ENCODE data around the gene UBE2D2.
"Not testable (repeated sequence)": the region's sequence is repeated elsewhere in the genome, so short reads cannot be mapped to it uniquely, and the experiment has no call there.

UBE2D2 gene

GRCh38 chr5:139525586-139526308 is 35.4 kb upstream of the UBE2D2 start:
- not testable (repeated sequence) for H3K9me3 ChIP-seq (ENCODE audit: insufficient read depth, low read depth, low read length); H3K36me3 ChIP-seq (ENCODE audit: insufficient read depth, low read depth, low read length); H3K27me3 ChIP-seq (ENCODE audit: insufficient read depth, low read length); H3K27ac ChIP-seq (ENCODE audit: low read length)
- H3K4me1 ChIP-seq (ENCODE audit: insufficient read depth, low read length) = peaks cover 38% of the 10 kb centered on the region; the same call in 1 of the 2 replicates
- H3K9ac ChIP-seq (ENCODE audit: low read depth, low read length) = peak overlapping the region; percentile 29; the same call in 1 of the 2 replicates
- H3K4me3 ChIP-seq (ENCODE audit: low read length) = peak overlapping the region; percentile 9; the same call in 1 of the 2 replicates

GRCh38 chr5:139526309-139527089 is 34.6 kb upstream of the UBE2D2 start:
- H3K9ac ChIP-seq (ENCODE audit: low read depth, low read length); H3K27ac ChIP-seq (ENCODE audit: low read length): not testable (repeated sequence)
- peaks cover 38% of the 10 kb centered on the region; the same call in 1 of the 2 replicates for H3K4me1 ChIP-seq (ENCODE audit: insufficient read depth, low read length)

GRCh38 chr5:139527090-139527470 is 34.1 kb upstream of the UBE2D2 start:
- not testable (repeated sequence) for H3K36me3 ChIP-seq (ENCODE audit: insufficient read depth, low read depth, low read length); H3K27ac ChIP-seq (ENCODE audit: low read length); H3K9ac ChIP-seq (ENCODE audit: low read depth, low read length); H3K27me3 ChIP-seq (ENCODE audit: insufficient read depth, low read length); H3K9me3 ChIP-seq (ENCODE audit: insufficient read depth, low read depth, low read length)
- peak overlapping the region; percentile 33; the same call in 1 of the 2 replicates for H3K4me3 ChIP-seq (ENCODE audit: low read length)
- H3K4me1 ChIP-seq (ENCODE audit: insufficient read depth, low read length) = peaks cover 38% of the 10 kb centered on the region; the same call in 1 of the 2 replicates

More at GRCh38 chr5:139526309-139527089, 34.6 kb upstream of the UBE2D2 start:
- not testable (repeated sequence) for H3K27me3 ChIP-seq (ENCODE audit: insufficient read depth, low read length); H3K9me3 ChIP-seq (ENCODE audit: insufficient read depth, low read depth, low read length); H3K36me3 ChIP-seq (ENCODE audit: insufficient read depth, low read depth, low read length)
- H3K4me3 ChIP-seq (ENCODE audit: low read length) = peak overlapping the region; percentile 33; the same call in 1 of the 2 replicates

GRCh38 chr5:139527896-139528467 is 33.2 kb upstream of the UBE2D2 start:
- H3K4me1 ChIP-seq (ENCODE audit: insufficient read depth, low read length) = peaks cover 38% of the 10 kb centered on the region; the same call in 1 of the 2 replicates
- not testable (repeated sequence) for H3K9me3 ChIP-seq (ENCODE audit: insufficient read depth, low read depth, low read length); H3K4me3 ChIP-seq (ENCODE audit: low read length); H3K27me3 ChIP-seq (ENCODE audit: insufficient read depth, low read length); H3K9ac ChIP-seq (ENCODE audit: low read depth, low read length); H3K27ac ChIP-seq (ENCODE audit: low read length); H3K36me3 ChIP-seq (ENCODE audit: insufficient read depth, low read depth, low read length)

- H3K27ac ChIP-seq (ENCODE audit: low read length); H3K4me3 ChIP-seq (ENCODE audit: low read length); H3K9me3 ChIP-seq (ENCODE audit: insufficient read depth, low read depth, low read length); H3K27me3 ChIP-seq (ENCODE audit: insufficient read depth, low read length); H3K9ac ChIP-seq (ENCODE audit: low read depth, low read length); H3K36me3 ChIP-seq (ENCODE audit: insufficient read depth, low read depth, low read length): not testable (repeated sequence)
- peaks cover 34% of the 10 kb centered on the region; the same call in 1 of the 2 replicates for H3K4me1 ChIP-seq (ENCODE audit: insufficient read depth, low read length)
Measured at GRCh38 chr5:139528695-139529094, 32.4 kb upstream of the UBE2D2 start.

- not testable (repeated sequence) for H3K27me3 ChIP-seq (ENCODE audit: insufficient read depth, low read length); H3K27ac ChIP-seq (ENCODE audit: low read length); H3K9ac ChIP-seq (ENCODE audit: low read depth, low read length); H3K4me3 ChIP-seq (ENCODE audit: low read length); H3K36me3 ChIP-seq (ENCODE audit: insufficient read depth, low read depth, low read length); H3K9me3 ChIP-seq (ENCODE audit: insufficient read depth, low read depth, low read length)
- H3K4me1 ChIP-seq (ENCODE audit: insufficient read depth, low read length) = peaks cover 27% of the 10 kb centered on the region; the same call in 1 of the 2 replicates
Measured at GRCh38 chr5:139530079-139530478, 31.1 kb upstream of the UBE2D2 start.

GRCh38 chr5:139531772-139532169 is 29.4 kb upstream of the UBE2D2 start:
- H3K9me3 ChIP-seq (ENCODE audit: insufficient read depth, low read depth, low read length) = no peaks in the 10 kb centered on the region
- no peaks in the 10 kb centered on the region for H3K27me3 ChIP-seq (ENCODE audit: insufficient read depth, low read length)
- no peak overlapping the region for H3K27ac ChIP-seq (ENCODE audit: low read length)
- H3K4me3 ChIP-seq (ENCODE audit: low read length) = no peak overlapping the region
- peaks cover 13% of the 10 kb centered on the region; the same call in 1 of the 2 replicates for H3K4me1 ChIP-seq (ENCODE audit: insufficient read depth, low read length)
- H3K36me3 ChIP-seq (ENCODE audit: insufficient read depth, low read depth, low read length) = no peaks in the 10 kb centered on the region
- H3K9ac ChIP-seq (ENCODE audit: low read depth, low read length) = no peak overlapping the region

- no peaks in the 10 kb centered on the region for H3K27me3 ChIP-seq (ENCODE audit: insufficient read depth, low read length)
- H3K9ac ChIP-seq (ENCODE audit: low read depth, low read length) = peak overlapping the region; percentile 52; the same call in 1 of the 2 replicates
- no peaks in the 10 kb centered on the region for H3K36me3 ChIP-seq (ENCODE audit: insufficient read depth, low read depth, low read length)
- H3K9me3 ChIP-seq (ENCODE audit: insufficient read depth, low read depth, low read length) = no peaks in the 10 kb centered on the region
- peaks cover 9% of the 10 kb centered on the region; the same call in 1 of the 2 replicates for H3K4me1 ChIP-seq (ENCODE audit: insufficient read depth, low read length)
- H3K4me3 ChIP-seq (ENCODE audit: low read length) = peak overlapping the region; percentile 59
- no peak overlapping the region for H3K27ac ChIP-seq (ENCODE audit: low read length)
Measured at GRCh38 chr5:139543423-139543991, 17.6 kb upstream of the UBE2D2 start.

- H3K4me3 ChIP-seq (ENCODE audit: low read length); H3K27ac ChIP-seq (ENCODE audit: low read length); H3K4me1 ChIP-seq (ENCODE audit: insufficient read depth, low read length); H3K9ac ChIP-seq (ENCODE audit: low read depth, low read length); H3K36me3 ChIP-seq (ENCODE audit: insufficient read depth, low read depth, low read length); H3K9me3 ChIP-seq (ENCODE audit: insufficient read depth, low read depth, low read length); H3K27me3 ChIP-seq (ENCODE audit: insufficient read depth, low read length): not testable (repeated sequence)
Measured at GRCh38 chr5:139546593-139546992, 14.5 kb upstream of the UBE2D2 start.

GRCh38 chr5:139549162-139549894 is 11.8 kb upstream of the UBE2D2 start:
- H3K27me3 ChIP-seq (ENCODE audit: insufficient read depth, low read length) = no peaks in the 10 kb centered on the region
- H3K36me3 ChIP-seq (ENCODE audit: insufficient read depth, low read depth, low read length) = no peaks in the 10 kb centered on the region

More at GRCh38 chr5:139549162-139549894, 11.8 kb upstream of the UBE2D2 start:
- no peaks in the 10 kb centered on the region for H3K4me1 ChIP-seq (ENCODE audit: insufficient read depth, low read length)
- H3K27ac ChIP-seq (ENCODE audit: low read length) = no peak overlapping the region
- H3K9ac ChIP-seq (ENCODE audit: low read depth, low read length) = no peak overlapping the region
- H3K4me3 ChIP-seq (ENCODE audit: low read length) = no peak overlapping the region
- H3K9me3 ChIP-seq (ENCODE audit: insufficient read depth, low read depth, low read length) = peaks cover 8% of the 10 kb centered on the region

Data from iPS-20b (cell line).